Neural progenitor cell (in vitro differentiated cells): ENCODE results near the gene DCST2. TPM values are rescaled to one million over a fixed set of nuclear protein-coding genes. Genes with fewer than 3 reads are reported as not detected.
A peak's percentile ranks its signal among the peaks of the same experiment; 100 is the strongest.

Experiments
- DNase-seq: peaks from one replicate; pipeline ENCODE4 v3.0.0-alpha.2; 2016; ENCODE audit warnings: low spot score
- H2AFZ ChIP-seq: fragments of 200-600 bp; sonication (generic); replicated peaks from 2 replicates; pipeline ENCODE4 v1.6.1; 2016; ENCODE audit warnings: antibody characterized with exemption
- H3F3A ChIP-seq: fragments of 200-600 bp; sonication (generic); 2 replicates; pipeline ENCODE4 v1.6.1; 2016; ENCODE audit warnings: antibody characterized with exemption, low read depth
- H3K27ac ChIP-seq: fragments of 200-600 bp; sonication (generic); 2 replicates; pipeline ENCODE4 v1.5.1; 2016; ENCODE audit warnings: mild to moderate bottlenecking
- H3K27me3 ChIP-seq: fragments of 200-600 bp; sonication (generic); 2 replicates; pipeline ENCODE4 v1.6.1; 2016; ENCODE audit warnings: mild to moderate bottlenecking, moderate library complexity
- H3K36me3 ChIP-seq: fragments of 200-600 bp; sonication (generic); 2 replicates; pipeline ENCODE4 v1.5.1; 2016
- H3K4me1 ChIP-seq: fragments of 200-600 bp; sonication (generic); 2 replicates; pipeline ENCODE4 v1.6.1; 2016; ENCODE audit warnings: mixed run types
- H3K4me2 ChIP-seq: fragments of 200-600 bp; sonication (generic); 2 replicates; pipeline ENCODE4 v1.6.1; 2016
- H3K4me3 ChIP-seq: fragments of 200-600 bp; sonication (generic); 2 replicates; pipeline ENCODE4 v1.5.1; 2016
- H3K79me2 ChIP-seq: fragments of 200-600 bp; sonication (generic); 2 replicates; pipeline ENCODE4 v1.6.1; 2016; ENCODE audit warnings: low read depth
- H3K9ac ChIP-seq: fragments of 200-600 bp; sonication (generic); 2 replicates; pipeline ENCODE4 v1.6.1; 2016
- H3K9me3 ChIP-seq: fragments of 200-600 bp; sonication (generic); 2 replicates; pipeline ENCODE4 v1.5.1; 2016; ENCODE audit warnings: low read depth
- H4K20me1 ChIP-seq: fragments of 200-600 bp; sonication (generic); 2 replicates; pipeline ENCODE4 v1.6.1; 2016; ENCODE audit warnings: low read depth
- H3K27ac Mint-ChIP-seq: 3 replicates; pipeline ENCODE4 v1.8.0; 2021; ENCODE audit warnings: mixed read lengths
- H3K27me3 Mint-ChIP-seq: 2 replicates; pipeline ENCODE4 v1.8.0; 2022; ENCODE audit warnings: low read depth, mild to moderate bottlenecking, inconsistent platforms, moderate library complexity, mixed read lengths; ENCODE audit not compliant: insufficient read depth
- H3K36me3 Mint-ChIP-seq: 3 replicates; pipeline ENCODE4 v1.8.0; 2021; ENCODE audit warnings: mixed read lengths
- H3K4me1 Mint-ChIP-seq: 3 replicates; pipeline ENCODE4 v1.8.0; 2021; ENCODE audit warnings: mixed read lengths
- H3K4me3 Mint-ChIP-seq: 3 replicates; pipeline ENCODE4 v1.8.0; 2021; ENCODE audit warnings: mild to moderate bottlenecking, moderate library complexity, mixed read lengths
- H3K9me3 Mint-ChIP-seq: 3 replicates; pipeline ENCODE4 v1.8.0; 2020; ENCODE audit warnings: mixed read lengths
- EZH2 ChIP-seq: fragments of 200-600 bp; sonication (generic); IDR thresholded peaks from 2 replicates; pipeline ENCODE4 v1.6.1; 2017; ENCODE audit warnings: antibody characterized with exemption, mild to moderate bottlenecking, moderate library complexity
- EZH2phosphoT487 ChIP-seq: fragments of 200-600 bp; sonication (generic); IDR thresholded peaks from 2 replicates; pipeline ENCODE4 v1.6.1; 2017; ENCODE audit warnings: antibody characterized with exemption
- total RNA-seq: library from RNA; depleted of rRNA; stranded (reverse); fragments of >200 nt; gene quantifications from 2 replicates; pipeline ENCODE4 v1.2.3, GENCODE V29; 2015; ENCODE audit warnings: low replicate concordance
- TF ChIP-seq, protein P1 (sequence below): fragments of 200-600 bp; sonication (generic); IDR thresholded peaks from 2 replicates; pipeline ENCODE4 v1.5.1; 2017; ENCODE audit warnings: antibody characterized with exemption, mild to moderate bottlenecking

The DCST2 gene
- total RNA-seq, 1 donor from 2014 or later: 1.8 TPM

DNA sequence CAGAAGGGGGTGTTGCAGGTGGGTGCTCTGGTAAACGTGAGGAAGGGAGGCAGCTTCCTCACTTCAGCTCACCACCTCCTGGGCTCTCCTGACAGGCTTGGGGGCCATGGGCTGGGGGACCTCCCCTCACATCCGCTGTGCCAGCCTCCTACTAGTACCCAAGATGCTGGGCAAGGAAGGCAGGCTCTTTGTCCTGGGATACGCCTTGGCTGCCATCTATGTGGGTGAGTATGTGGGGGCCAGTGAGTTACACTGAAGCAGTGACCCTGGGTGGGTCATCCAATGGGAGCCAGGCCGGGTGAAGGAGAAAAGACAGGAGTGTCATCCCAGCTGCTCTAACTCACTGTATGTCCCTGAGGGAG, 5.7 kb upstream of the DCST2 start:
- H3K4me1 Mint-ChIP-seq: peaks cover 17% of the 10 kb centered on the region
- no peaks in the 10 kb centered on the region for H3F3A ChIP-seq
- H3K36me3 Mint-ChIP-seq: no peaks in the 10 kb centered on the region

DNA sequence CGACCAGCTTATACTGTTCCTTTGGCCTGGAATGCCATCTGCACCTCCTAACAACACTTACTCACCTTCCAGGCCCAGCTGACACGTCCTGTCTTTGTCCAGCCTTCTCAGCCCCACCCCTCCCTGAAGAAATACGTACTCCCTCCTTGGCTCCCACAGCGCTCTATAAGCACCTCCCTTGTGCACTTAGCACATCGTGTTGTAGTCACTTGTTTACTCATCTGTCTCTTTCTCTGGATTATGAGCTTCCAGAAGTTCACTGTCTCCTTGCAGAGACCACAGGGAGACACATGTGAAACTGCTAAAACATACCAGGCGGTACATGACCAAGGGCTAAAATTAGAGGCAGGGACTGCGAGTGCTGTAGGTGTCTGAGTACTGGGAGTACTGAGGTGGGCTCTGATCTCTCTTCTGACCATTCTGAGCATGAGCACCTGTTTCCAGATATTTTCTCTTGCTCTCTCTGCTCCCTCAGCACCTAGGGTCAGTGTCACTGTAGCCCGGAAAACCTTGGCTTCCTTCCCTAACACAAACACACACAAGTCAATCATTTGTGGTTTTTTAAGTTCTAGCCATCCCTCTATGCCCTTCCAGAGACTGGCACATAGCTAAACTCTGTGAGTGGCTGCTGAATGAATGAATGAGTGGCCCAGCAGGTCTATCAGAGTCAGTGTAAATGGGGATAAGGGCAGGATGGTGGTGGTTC, 5.2 kb upstream of the DCST2 start:
- DNase-seq: no peak
- Histone ChIP-seq H3K9ac (no peak overlapping the region), H3K79me2 (no peaks in the 10 kb centered on the region), H3K36me3 (no peaks in the 10 kb centered on the region), H3K9me3 (no peaks in the 10 kb centered on the region), H3K27ac (no peak overlapping the region), H3K27me3 (no peaks in the 10 kb centered on the region), H3F3A (no peaks in the 10 kb centered on the region), H4K20me1 (no peaks in the 10 kb centered on the region), H3K4me3 (no peak overlapping the region), H3K4me1 (peaks cover 12% of the 10 kb centered on the region), H3K4me2 (no peak overlapping the region), H2AFZ (no peak overlapping the region)
- Mint-ChIP-seq H3K4me3 (peak overlapping the region; percentile 29), H3K9me3 (no peaks in the 10 kb centered on the region), H3K27ac (peak overlapping the region; percentile 15), H3K27me3 (peaks cover 8% of the 10 kb centered on the region), H3K4me1 (peaks cover 13% of the 10 kb centered on the region), H3K36me3 (no peaks in the 10 kb centered on the region)
- no peak for TF ChIP-seq EZH2
- TF ChIP-seq, protein P1, sequence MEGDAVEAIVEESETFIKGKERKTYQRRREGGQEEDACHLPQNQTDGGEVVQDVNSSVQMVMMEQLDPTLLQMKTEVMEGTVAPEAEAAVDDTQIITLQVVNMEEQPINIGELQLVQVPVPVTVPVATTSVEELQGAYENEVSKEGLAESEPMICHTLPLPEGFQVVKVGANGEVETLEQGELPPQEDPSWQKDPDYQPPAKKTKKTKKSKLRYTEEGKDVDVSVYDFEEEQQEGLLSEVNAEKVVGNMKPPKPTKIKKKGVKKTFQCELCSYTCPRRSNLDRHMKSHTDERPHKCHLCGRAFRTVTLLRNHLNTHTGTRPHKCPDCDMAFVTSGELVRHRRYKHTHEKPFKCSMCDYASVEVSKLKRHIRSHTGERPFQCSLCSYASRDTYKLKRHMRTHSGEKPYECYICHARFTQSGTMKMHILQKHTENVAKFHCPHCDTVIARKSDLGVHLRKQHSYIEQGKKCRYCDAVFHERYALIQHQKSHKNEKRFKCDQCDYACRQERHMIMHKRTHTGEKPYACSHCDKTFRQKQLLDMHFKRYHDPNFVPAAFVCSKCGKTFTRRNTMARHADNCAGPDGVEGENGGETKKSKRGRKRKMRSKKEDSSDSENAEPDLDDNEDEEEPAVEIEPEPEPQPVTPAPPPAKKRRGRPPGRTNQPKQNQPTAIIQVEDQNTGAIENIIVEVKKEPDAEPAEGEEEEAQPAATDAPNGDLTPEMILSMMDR: no peak
- no peak for TF ChIP-seq EZH2phosphoT487

More for the DNA sequence above, 5.7 kb upstream of the DCST2 start:
- H3K27ac ChIP-seq: no peak overlapping the region
- H2AFZ ChIP-seq: no peak overlapping the region
- H3K4me3 Mint-ChIP-seq: no peak overlapping the region
- DNase-seq: no peak
- no peak for TF ChIP-seq EZH2phosphoT487
- no peak overlapping the region for H3K27ac Mint-ChIP-seq
- H3K4me2 ChIP-seq: no peak overlapping the region
- H3K4me1 ChIP-seq: peaks cover 12% of the 10 kb centered on the region
- H3K27me3 Mint-ChIP-seq: peaks cover 11% of the 10 kb centered on the region
- no peaks in the 10 kb centered on the region for H3K36me3 ChIP-seq
- H3K9ac ChIP-seq: no peak overlapping the region
- H3K79me2 ChIP-seq: no peaks in the 10 kb centered on the region
- no peaks in the 10 kb centered on the region for H3K9me3 ChIP-seq
- no peak overlapping the region for H3K4me3 ChIP-seq
- no peaks in the 10 kb centered on the region for H3K9me3 Mint-ChIP-seq
- no peaks in the 10 kb centered on the region for H3K27me3 ChIP-seq
- no peaks in the 10 kb centered on the region for H4K20me1 ChIP-seq

- H3K4me3 ChIP-seq: no peak overlapping the region
- peaks cover 8% of the 10 kb centered on the region for H3K27me3 Mint-ChIP-seq
- no peaks in the 10 kb centered on the region for H3F3A ChIP-seq
- peaks cover 13% of the 10 kb centered on the region for H3K4me1 Mint-ChIP-seq
- no peaks in the 10 kb centered on the region for H3K9me3 ChIP-seq
- no peaks in the 10 kb centered on the region for H3K36me3 ChIP-seq
- no peaks in the 10 kb centered on the region for H3K79me2 ChIP-seq
- no peaks in the 10 kb centered on the region for H3K36me3 Mint-ChIP-seq
- no peak overlapping the region for H3K4me3 Mint-ChIP-seq
- H3K27me3 ChIP-seq: no peaks in the 10 kb centered on the region
- H2AFZ ChIP-seq: no peak overlapping the region
- H3K4me1 ChIP-seq: peaks cover 12% of the 10 kb centered on the region
- no peaks in the 10 kb centered on the region for H4K20me1 ChIP-seq
- TF ChIP-seq EZH2 (no peak), EZH2phosphoT487 (no peak)
- TF ChIP-seq, protein P1: no peak
- no peak overlapping the region for H3K27ac Mint-ChIP-seq
- no peaks in the 10 kb centered on the region for H3K9me3 Mint-ChIP-seq
- no peak for DNase-seq
- no peak overlapping the region for H3K4me2 ChIP-seq
- no peak overlapping the region for H3K9ac ChIP-seq
- no peak overlapping the region for H3K27ac ChIP-seq
Observed at GRCh38 chr1:155037851-155038441, 4.4 kb upstream of the DCST2 start.

DNA sequence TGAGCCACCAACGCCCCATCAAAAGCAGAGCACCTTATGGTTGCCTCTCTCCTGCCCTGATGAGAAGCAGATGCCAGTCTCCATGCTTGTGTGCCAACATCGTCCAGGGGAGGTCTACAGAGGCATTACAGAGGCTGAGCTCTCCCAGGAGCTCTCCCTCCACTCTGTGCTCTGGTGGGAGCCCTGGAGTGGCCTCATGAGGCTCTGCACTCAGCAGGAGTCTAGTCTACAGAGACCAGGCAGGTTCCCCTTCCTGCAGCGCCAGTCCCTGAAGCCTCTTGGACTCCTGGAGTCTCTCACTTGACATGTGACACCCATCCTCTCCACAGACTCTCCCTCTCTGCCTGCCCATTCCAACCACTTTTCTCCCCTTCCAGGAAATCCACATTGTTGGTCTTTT, 3.5 kb upstream of the DCST2 start:
- Mint-ChIP-seq H3K9me3 (no peaks in the 10 kb centered on the region), H3K4me1 (peaks cover 13% of the 10 kb centered on the region), H3K4me3 (no peak overlapping the region), H3K27me3 (peaks cover 10% of the 10 kb centered on the region), H3K27ac (no peak overlapping the region), H3K36me3 (no peaks in the 10 kb centered on the region)
- Histone ChIP-seq H3K4me1 (peaks cover 12% of the 10 kb centered on the region), H3K9me3 (no peaks in the 10 kb centered on the region), H3K27ac (no peak overlapping the region), H3K36me3 (no peaks in the 10 kb centered on the region), H3K9ac (no peak overlapping the region), H2AFZ (no peak overlapping the region), H3F3A (no peaks in the 10 kb centered on the region), H3K79me2 (no peaks in the 10 kb centered on the region), H3K27me3 (no peaks in the 10 kb centered on the region), H4K20me1 (no peaks in the 10 kb centered on the region), H3K4me3 (no peak overlapping the region), H3K4me2 (no peak overlapping the region)
- no peak for DNase-seq
- no peak for TF ChIP-seq EZH2
- TF ChIP-seq EZH2phosphoT487: no peak
- TF ChIP-seq, protein P1: no peak
